ENCODE data around the gene RNF20.

The RNF20 gene

DNA sequence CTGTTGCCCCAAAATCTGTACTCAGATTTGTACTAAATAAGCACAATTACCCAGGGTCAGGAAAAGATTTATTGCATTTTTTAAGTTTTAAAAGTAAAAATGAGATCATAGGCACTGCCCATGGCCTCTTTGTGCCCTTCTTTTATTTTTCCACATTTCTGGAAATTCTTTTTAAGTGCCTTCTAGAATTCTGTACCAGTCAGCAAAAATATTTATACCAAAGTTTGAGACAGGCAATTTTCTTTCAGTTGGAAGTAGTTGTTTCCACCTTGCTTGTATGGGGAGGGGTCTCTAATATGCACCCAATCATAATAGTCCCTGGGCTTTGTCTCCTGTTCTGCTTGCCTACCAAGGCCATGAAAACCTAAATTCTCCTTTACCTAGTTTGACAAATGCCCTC, 5.6 kb upstream of the RNF20 start:
- H3K27me3 ChIP-seq (ENCODE audit: insufficient read depth, low read length, poor library complexity, severe bottlenecking): peaks cover 4% of the 10 kb centered on the region
- no peaks in the 10 kb centered on the region for H3F3A ChIP-seq (ENCODE audit: low read depth)
- no peak overlapping the region for H3K9ac ChIP-seq (ENCODE audit: low read depth, low read length, poor library complexity, severe bottlenecking)
- H3K9me3 ChIP-seq (ENCODE audit: insufficient read depth, low read depth, low read length): no peaks in the 10 kb centered on the region
- TF ChIP-seq EZH2phosphoT487 (IDR thresholded peaks at IDR 0.05; ENCODE audit: borderline replicate concordance) (no peak), CTCF (conservative IDR thresholded peaks at IDR 0.05; ENCODE audit: low read length) (no peak)
- no peak overlapping the region for H3K4me3 ChIP-seq (ENCODE audit: low read length, poor library complexity, severe bottlenecking)
- no peaks in the 10 kb centered on the region for H3K9me2 ChIP-seq (replicated peaks; ENCODE audit: low read depth, low read length)
- H3K4me1 ChIP-seq (ENCODE audit: insufficient read depth, low read length, poor library complexity, severe bottlenecking): no peaks in the 10 kb centered on the region
- no peaks in the 10 kb centered on the region for H3K36me3 ChIP-seq (ENCODE audit: insufficient read depth, low read length)
- no peak overlapping the region for H3K4me2 ChIP-seq (ENCODE audit: low read depth, low read length, poor library complexity, severe bottlenecking)
- H2AFZ ChIP-seq (ENCODE audit: low read length): no peak overlapping the region
- H4K20me1 ChIP-seq (ENCODE audit: insufficient read depth, low read length, poor library complexity, severe bottlenecking): no peaks in the 10 kb centered on the region
- no peaks in the 10 kb centered on the region for H3K79me2 ChIP-seq (ENCODE audit: insufficient read depth, low read length)

GRCh38 chr9:101530076-101530711, 3.5 kb upstream of the RNF20 start:
- Histone ChIP-seq H3F3A (ENCODE audit: low read depth) (no peaks in the 10 kb centered on the region), H2AFZ (ENCODE audit: low read length) (no peak overlapping the region), H3K9me2 (replicated peaks; ENCODE audit: low read depth, low read length) (no peaks in the 10 kb centered on the region), H3K4me2 (ENCODE audit: low read depth, low read length, poor library complexity, severe bottlenecking) (no peak overlapping the region), H3K9me3 (ENCODE audit: insufficient read depth, low read depth, low read length) (no peaks in the 10 kb centered on the region), H3K27me3 (ENCODE audit: insufficient read depth, low read length, poor library complexity, severe bottlenecking) (no peaks in the 10 kb centered on the region), H3K36me3 (ENCODE audit: insufficient read depth, low read length) (no peaks in the 10 kb centered on the region), H4K20me1 (ENCODE audit: insufficient read depth, low read length, poor library complexity, severe bottlenecking) (peaks cover 3% of the 10 kb centered on the region), H3K4me3 (ENCODE audit: low read length, poor library complexity, severe bottlenecking) (no peak overlapping the region), H3K4me1 (ENCODE audit: insufficient read depth, low read length, poor library complexity, severe bottlenecking) (peaks cover 7% of the 10 kb centered on the region), H3K79me2 (ENCODE audit: insufficient read depth, low read length) (peaks cover 10% of the 10 kb centered on the region; the same call in 1 of the 2 replicates), H3K9ac (ENCODE audit: low read depth, low read length, poor library complexity, severe bottlenecking) (no peak overlapping the region)
- no peak for TF ChIP-seq EZH2phosphoT487 (IDR thresholded peaks at IDR 0.05; ENCODE audit: borderline replicate concordance)
- TF ChIP-seq CTCF (conservative IDR thresholded peaks at IDR 0.05; ENCODE audit: low read length): peak; percentile 82

GRCh38 chr9:101536351-101536750, 2.7 kb downstream of the RNF20 start:
- H3K4me3 ChIP-seq (ENCODE audit: low read length, poor library complexity, severe bottlenecking): no peak overlapping the region
- H3K79me2 ChIP-seq (ENCODE audit: insufficient read depth, low read length): peaks cover 31% of the 10 kb centered on the region
- peaks cover 9% of the 10 kb centered on the region; the same call in 1 of the 2 replicates for H3K36me3 ChIP-seq (ENCODE audit: insufficient read depth, low read length)
- no peak overlapping the region for H3K4me2 ChIP-seq (ENCODE audit: low read depth, low read length, poor library complexity, severe bottlenecking)
- H3K27me3 ChIP-seq (ENCODE audit: insufficient read depth, low read length, poor library complexity, severe bottlenecking): no peaks in the 10 kb centered on the region
- H3K9me3 ChIP-seq (ENCODE audit: insufficient read depth, low read depth, low read length): no peaks in the 10 kb centered on the region
- H3K9ac ChIP-seq (ENCODE audit: low read depth, low read length, poor library complexity, severe bottlenecking): no peak overlapping the region
- H4K20me1 ChIP-seq (ENCODE audit: insufficient read depth, low read length, poor library complexity, severe bottlenecking): peaks cover 39% of the 10 kb centered on the region
- no peaks in the 10 kb centered on the region for H3K9me2 ChIP-seq (replicated peaks; ENCODE audit: low read depth, low read length)
- no peak overlapping the region for H2AFZ ChIP-seq (ENCODE audit: low read length)
- H3F3A ChIP-seq (ENCODE audit: low read depth): no peaks in the 10 kb centered on the region
- no peak for TF ChIP-seq EZH2phosphoT487 (IDR thresholded peaks at IDR 0.05; ENCODE audit: borderline replicate concordance)
- no peak for TF ChIP-seq CTCF (conservative IDR thresholded peaks at IDR 0.05; ENCODE audit: low read length)
- peaks cover 18% of the 10 kb centered on the region for H3K4me1 ChIP-seq (ENCODE audit: insufficient read depth, low read length, poor library complexity, severe bottlenecking)
